Measurements from ENCODE around the gene PGM1. TPM values are rescaled to one million over a fixed set of nuclear protein-coding genes. Genes with fewer than 3 reads are reported as not detected.

Gene PGM1
- total RNA-seq, 1 donor from 2014 or later, result 44.2 TPM

DNA sequence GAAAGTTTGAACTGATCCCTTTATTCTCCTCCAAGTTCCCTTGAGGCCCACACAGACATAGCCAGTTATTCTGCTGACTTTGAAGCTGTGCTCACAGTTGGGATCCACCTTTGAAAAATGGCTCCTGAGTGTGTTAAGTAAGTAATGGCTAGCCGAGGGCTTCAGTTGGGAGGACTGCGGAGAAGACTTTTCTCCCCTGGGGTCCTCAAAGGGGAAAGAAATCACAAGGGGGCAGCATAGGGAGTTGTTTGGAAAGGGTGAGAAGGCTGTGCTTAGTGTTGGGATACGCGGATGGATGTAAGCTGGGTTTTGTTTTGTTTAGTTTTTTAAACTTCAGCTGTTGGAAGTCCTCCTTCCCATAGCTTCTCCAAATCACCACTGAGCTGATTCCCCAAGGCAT is 8.3 kb downstream of the PGM1 start:
- no peak for DNase-seq

DNA sequence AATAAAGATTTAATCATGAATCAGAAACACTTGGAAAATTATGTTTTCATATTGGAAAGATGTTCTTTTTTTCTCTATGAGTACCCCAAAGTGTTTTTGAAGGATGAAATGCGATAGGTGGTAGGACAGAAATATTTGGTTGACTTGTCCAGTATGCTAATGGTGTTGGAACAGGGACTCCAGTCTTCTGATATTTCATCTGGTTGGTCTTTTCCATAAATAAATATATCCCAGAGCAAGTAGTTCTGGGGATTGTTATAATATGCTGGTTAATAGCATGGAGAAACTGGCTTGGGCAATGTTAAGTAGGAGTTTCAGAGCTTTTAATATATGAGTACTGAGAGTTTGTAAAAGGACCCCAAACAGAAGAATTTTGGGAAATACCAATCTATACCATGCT is 8.7 kb downstream of the PGM1 start:
- DNase-seq, result no peak

DNA sequence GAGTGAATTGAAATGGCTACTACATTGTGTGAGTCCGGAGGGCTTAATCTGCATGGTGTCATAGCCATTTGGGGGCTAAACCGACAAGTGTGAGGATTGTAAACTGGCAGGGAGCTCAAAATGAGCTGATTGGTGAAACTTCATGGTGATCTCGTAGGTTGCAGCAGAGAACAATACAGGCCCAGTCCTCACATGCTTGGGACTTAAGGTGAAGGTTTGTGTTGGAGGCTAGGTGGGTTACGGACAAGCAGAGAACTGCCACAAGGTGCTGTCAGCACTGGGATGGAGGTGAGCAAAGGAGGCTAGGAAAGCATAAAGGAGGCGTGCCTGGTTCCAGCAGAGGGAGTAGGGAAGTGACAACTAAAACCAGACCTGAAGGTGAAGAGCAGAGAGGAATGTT is 9.4 kb downstream of the PGM1 start:
- DNase-seq, result no peak

DNA sequence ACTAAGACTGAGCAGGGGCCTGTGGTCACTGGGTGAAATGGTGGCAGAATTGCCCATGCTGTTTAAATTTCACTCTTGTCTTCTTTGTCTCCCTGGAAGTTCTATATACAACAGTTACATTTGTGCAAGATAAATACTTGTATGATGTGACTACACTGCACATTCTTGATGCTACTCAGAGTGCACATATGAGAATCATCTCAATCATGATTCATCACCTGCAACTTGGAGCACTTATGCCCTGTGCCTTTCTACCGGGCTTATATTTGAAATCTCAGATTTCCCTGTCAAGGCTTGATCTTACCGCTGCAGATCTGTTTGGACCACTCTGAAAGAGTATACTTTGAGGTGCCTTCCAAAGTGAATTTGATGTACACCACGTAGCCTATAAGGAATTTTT is 10.6 kb downstream of the PGM1 start:
- DNase-seq, result no peak

DNA sequence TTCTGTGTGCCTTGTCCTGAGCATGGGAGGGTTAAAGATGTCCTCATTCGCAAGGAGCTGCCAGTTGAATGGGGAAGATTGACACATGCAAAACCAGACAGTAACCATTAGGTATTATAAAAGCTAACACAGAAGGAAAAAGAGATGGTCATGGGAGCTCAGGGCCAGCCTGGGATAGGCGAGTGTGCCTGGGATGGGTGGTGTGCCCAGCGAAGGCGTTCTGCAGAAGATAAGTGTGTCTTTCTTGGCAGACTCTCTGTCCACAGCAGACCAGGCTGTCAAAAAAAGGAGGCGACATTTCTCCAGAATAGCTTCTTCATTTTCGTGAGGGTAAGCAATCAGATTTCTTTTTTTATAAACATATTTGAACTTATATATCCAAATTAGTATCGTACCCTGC is 14.1 kb downstream of the PGM1 start:
- DNase-seq, result no peak

DNA sequence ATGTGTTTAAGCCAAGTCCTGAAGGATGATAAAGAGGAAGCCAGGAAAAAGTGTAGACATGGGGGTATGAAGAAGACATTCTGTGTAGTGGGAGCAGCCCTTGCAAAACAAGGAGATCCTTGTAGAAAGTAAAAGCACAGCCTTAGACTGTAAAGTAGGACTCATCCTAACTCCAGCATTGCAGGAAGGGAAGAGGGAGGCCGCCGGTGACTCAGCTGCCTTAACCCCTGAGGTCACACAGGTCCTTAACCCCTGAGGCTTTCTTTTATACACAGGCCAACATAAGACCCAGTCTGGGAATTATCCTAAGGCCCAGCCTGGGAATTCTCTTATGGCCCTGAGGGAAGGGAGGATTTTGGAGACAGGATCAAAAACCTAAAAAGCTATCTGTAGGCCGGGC is 18.0 kb downstream of the PGM1 start:
- no peak for DNase-seq

DNA sequence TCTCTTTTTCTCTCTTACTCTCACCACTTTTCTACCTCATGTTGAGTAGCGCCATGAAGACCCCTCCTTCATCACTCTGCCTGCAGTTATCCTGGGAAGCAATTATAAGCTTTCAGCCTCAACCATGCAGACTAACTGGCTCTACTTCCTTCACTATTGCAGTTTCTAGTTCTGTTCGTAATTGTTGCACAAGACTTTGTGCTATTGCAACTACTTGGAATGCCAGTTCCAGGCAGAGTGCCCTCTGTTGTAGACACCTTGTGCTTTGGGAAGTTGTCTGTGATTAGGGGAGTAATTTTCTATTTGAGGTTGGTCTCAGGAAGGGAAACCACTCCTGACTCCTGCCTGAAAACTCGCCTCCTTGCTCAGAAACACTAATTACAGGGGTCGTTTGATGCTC is 19.4 kb downstream of the PGM1 start:
- no peak for DNase-seq

DNA sequence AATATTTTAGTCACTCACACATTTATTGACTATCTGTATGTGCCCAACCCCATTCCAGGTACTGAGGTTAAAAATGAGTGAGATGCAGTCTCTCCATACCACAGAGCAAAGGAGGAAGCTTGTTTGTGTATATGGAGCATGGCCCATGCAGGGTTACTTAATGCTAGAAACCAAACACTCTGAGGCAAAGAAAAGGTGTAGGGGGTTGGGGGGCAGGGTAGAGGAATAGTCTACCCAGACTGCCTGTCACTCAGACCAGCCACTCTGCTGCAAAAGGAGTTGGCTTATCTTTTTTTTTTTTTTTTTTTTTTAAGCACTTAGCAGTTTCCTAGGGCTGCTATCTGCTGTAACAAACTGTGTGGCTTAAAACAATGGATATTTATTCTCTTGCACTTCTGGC is 19.8 kb downstream of the PGM1 start:
- no peak for DNase-seq

DNA sequence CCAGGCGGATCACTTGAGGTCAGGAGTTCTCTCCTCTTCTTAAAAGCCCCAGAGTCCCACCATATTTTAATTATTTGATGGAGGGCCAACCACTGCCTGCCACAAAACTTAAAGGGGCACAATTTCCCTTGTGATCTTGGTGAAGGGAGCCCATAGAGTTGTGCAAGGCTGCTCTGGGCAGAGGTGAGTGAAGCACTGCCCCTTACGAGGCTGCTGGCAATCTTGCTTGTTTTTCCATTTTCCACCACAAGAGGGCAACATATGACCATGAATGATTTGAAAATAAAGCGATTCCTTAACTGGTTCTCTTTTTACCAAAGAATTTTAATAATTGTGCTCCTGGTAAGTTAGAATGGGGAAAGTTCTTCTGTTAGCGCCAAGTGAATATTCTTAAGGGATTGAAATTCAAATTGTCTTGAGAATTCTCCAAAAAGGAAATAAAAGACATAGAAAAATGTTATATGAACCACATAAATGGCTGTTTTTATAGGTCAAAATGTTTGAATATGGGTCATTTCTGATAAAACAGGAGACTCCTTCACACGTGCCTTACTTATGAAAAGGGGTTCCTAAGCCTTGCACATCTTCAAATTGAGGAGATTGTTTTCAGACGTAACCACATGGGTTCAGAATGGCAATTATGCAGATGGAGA is 22.7 kb downstream of the PGM1 start:
- DNase-seq, result peak; percentile 87

DNA sequence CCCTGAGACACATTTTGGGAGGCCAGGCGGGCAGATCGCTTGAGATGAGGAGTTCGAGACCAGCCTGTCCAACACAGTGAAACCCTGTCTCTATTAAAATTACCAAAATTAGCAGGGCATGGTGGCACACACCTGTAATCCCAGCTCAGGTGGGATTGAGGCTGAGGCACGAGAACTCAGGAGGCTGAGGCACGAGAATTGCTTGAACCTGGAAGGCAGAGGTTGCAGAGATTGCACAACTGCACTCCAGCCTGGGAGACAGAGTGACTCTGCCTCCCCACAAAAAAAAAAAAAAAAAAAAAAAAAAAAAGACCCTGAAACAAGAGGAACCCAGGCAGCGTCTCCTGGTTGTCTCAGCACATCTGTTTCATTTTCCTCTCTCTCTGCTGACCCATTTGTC is 24.2 kb downstream of the PGM1 start:
- DNase-seq, result no peak

DNA sequence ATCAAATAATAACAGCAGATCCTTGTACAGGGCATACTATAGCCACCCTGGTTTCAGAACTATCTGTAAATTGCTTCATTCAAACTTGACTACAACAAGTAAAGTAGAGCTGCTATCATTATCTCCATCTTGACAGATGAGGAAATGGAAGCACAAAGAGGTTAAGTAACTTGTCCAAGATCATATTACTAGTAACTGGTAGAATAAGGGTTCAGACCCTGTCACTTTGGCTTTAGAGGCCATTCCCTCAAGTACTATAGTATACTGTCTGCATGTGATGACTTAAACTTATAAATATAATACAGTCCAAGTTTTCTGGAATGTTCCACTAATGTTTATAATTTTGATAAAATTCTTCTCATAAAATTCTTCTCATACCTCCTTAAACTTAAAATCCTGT is 24.8 kb downstream of the PGM1 start:
- no peak for DNase-seq

DNA sequence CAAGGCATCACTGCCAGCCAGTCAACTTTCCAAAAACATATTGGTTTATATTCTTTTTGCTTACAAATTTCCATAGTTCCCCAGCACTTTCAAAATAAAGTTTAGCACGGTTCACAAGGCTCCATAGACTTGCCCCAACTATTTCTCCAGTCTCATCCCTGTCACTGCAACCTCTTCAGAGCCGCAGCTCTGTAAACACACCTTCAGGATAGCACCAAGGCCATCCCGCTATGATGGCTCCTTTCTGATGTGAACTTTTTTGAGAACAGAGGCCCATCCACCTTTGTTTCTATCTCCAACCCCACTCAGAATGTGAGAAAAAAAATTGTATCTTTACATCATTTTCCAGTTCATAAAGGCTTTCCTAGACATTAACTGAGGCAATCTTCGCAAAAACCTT is 26.3 kb downstream of the PGM1 start:
- no peak for DNase-seq

DNA sequence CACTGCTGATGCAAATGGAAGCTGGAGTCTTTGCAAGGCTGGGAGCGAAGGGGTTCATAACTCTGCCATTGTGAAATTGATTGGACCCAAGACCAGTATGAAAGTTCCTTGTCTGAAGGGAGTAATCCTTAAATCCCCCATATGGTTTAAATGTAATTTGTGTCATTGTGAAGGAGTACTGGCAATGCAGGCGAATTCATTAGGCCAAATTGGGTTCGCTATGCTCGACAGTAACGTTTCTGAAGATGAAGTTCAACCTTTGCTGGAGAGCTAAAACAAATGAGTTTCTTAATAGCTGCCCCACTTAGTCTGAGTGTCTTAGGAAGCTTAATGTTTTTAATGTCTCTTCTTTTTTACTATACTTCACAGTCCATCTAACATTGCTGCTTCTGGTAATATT is 27.5 kb downstream of the PGM1 start:
- DNase-seq, result no peak

DNA sequence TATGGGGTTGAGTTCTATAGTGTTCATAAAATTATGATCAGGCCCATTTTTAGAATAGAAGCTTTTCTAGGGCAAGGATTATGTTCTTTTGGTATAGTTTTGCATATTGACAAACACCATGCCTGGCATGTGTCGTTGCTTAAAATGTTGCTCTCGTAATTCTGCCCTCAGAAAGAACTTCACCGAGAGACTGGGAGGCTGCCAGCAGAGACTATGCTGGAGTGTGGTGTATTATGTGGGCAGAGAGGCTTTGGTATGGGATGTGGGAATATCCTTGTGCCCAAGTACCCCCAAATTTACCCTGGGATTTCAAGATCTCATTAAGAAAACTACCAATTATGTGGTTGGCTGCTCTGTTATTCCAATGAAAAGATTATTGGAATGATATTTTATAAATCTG is 27.9 kb downstream of the PGM1 start:
- DNase-seq, result no peak

DNA sequence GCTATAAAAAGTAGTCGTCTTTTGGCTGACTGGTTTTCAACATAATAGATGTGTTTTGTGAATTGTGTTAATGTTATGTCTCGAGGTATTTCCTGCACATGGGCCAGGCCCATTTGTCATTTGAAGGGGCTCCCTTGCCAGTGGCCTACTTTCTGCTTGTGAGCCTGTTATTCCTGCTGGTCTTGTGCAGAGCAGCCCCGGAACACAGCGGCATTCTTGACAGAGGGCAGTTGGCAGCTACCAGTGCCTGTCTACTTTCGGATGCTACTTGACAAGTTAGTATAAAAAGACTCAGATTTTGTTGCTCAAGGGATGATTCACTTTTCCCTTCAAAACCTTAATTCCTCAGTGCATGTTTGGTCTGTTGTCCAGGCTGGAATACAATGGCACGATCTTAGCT is 28.5 kb downstream of the PGM1 start:
- DNase-seq, result no peak

DNA sequence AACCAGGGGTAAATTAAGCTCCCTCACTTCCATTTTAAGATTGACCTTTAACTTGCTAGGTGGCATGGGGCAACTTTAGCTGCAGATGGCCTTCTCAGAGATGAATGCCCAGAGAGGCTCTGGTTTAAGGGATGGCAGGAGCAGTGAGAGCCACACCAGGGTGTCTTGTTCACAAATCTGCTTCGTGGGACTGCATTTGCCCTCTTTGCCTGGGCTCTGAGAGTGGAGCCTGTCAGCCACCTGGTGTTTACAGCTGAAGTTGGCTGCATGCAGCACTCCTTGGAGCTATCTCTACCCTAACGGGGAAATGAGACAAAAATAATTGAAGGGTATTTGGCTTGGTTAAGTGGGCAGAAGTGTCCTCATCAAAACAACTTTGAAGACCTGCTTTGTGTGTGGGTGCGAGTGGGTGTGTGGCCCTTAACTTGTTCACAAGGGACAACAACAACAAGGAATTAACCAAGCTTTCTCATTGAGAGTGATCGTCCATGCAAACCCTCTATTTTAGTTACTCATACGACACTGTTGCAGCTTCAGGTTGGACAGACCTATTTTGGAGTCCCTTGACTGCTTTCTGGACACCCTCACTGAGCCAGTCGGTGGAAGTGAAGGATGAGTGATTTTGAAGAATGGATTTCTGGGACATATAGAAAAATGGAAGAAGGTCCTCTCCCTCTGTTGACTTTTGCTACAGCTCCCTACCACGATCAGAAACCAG is 29.8 kb downstream of the PGM1 start:
- no peak for DNase-seq

DNA sequence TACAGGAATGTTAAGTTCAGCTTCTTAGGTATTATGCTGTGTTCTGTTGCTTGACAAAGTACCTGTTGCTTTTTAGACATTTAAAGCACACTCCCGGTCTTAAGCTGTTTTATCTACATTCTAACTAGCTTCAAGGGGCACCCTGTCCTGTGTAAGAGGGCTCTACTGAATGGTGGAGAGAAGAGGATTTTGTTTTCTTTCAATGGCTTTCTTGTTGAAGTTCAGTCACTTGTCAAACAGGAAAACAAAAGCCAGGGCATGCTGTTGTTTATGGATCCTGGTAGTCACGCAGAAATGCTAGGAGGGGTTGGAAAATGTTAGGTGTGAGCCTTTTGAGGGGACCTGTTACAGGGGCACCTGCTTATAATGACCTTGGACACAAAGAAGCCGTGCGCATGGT is 30.7 kb downstream of the PGM1 start:
- no peak for DNase-seq

DNA sequence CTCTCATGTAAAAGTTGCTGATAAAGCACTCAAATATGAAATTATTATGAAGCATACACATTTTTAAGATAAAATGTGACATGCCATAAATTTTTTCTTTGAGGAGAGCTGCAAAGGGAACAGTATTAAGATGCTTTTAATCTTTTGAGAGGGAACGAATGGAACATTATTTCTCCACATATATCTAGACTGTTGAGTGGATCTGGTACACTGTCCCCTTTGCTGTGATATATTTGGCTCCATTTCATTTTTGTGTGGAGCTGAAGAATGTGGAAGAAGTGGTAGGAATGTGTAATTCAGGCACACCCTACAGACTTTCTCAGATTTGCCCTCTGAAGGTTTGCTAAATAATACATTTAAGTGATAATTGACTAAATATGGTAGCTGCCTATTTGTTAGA is 31.7 kb downstream of the PGM1 start:
- no peak for DNase-seq

DNA sequence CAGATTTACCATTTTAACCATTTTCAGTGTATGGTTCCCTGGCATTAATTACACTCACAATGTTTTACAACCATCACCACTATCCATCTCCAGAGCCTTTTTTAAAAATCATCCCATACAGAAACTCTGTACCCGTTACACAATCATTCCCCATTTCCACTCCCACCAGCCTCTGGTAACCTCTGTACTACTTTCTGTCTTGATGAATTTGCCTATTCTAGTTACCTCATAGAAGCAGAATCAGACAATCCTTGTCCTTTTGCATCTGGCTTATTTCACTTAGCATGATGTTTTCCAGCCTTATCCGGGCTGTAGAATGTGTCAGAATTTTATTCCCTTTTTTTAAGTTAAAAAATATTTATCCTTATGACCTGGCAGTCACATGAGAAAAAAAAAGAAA is 33.0 kb downstream of the PGM1 start:
- DNase-seq, result no peak

DNA sequence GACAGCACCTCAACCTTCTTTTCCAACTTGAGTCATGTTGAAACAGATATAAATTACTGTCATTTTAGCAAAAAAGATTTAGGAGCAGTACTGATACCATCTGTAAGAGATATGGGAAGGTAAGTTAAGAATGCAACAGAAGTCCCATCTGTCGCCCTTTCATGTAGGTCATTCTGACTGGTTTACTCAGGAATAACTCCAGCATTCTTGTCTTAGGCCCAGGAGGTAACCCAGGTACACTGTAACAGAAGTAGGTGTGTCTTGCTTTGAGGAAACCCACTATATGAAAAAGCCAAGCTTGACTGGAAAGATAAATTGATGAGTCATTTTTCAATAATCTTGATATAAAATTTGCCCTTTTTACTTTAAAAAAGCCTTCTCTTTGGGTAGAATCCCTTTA is 35.4 kb downstream of the PGM1 start:
- DNase-seq, result no peak

DNA sequence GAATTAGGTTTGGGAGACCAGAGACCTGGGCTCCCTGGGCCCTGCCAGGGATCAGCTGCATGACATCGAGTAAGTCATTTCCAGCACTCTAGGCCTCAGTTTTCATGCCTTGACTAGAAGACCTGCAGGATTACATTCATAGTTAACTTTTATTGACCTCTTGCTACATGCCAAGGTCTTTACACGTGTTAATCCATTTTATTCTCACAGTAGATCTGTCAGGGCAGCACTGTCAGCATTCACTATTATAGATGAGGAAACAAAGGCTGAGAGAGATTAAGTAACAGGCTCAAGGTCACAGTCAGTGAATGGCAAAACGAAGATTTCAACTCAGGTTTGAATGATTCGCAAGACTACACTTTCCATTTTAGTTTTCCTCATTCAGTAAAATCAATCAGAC is 37.0 kb downstream of the PGM1 start:
- DNase-seq, result no peak

DNA sequence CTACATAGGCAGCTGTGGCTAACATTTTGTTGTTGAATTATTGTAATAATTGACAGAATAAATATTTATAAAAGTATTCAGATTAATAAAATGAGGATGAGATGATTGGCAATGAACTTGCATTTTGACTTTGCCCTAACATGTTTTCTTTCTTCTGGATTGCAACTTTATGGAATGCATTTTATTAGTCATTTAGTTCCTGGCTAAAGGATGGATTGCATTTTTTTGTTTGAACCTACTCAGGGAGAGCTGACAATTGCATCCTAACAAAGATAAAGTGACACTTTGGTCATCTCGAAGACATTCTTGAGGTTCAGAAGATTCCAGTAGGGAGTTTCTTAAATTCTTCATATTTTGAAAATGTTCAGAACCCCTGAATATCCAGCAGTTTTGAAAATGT is 37.5 kb downstream of the PGM1 start:
- no peak for DNase-seq

DNA sequence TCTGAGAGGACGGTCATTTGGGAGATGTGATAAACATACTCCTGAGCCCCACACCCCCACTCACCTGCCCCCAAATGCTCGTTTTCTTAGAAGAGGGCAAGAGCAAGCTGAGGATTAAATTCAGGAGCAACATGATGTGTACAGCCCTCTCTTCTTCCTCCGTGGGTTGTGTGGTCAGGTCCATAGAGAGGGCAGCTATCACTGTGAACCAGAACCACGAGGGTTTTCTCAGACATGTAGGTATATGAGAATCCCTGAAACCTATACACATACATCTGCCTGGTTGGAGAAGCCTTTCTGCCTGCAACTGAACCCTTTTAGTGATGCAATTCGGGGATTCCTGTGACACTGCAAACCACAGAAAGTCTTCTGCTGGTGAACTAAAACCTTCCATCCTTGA is 38.9 kb downstream of the PGM1 start:
- no peak for DNase-seq

DNA sequence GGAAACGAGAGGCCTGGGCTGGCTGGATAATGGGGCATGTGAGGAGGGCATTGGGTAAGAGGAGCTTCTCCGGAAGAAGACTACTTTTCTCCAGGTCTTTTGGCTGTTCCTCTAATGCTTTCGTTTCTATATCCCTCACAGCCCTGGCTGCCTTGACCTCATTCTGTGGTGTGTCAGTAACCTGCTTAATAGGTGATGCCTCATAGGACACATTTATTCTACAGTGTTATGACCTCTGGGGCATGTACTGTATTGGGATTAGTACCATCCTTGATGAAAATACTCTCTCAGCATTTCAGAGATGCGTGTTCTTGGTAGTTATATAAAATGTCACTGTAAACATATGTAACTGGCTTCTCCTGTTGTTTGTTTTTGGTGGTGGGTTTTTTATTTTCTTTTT is 40.1 kb downstream of the PGM1 start:
- DNase-seq, result no peak

DNA sequence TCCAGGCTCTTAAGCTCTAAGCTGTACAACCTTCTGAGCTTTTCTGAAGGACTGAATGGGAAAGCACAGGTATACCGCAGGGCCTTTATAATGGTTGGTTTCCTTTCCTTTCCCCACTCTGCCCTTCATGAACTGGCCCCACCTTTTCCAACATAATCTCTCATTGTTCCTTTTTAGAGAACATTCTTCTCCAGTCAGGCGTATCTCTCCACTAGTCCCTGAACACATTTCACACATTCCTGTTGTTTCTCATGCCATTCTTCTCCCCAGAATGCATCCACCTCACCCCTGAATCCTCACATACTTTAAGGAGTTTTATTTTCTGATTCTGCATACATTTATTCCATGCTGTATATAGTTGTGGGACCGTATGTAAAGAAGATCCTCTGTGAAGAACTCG is 41.3 kb downstream of the PGM1 start:
- DNase-seq, result no peak
